Epithelial cell of proximal tubule (primary cell): ENCODE measurements around the gene SPEF1. TPM values are rescaled to one million over a fixed set of nuclear protein-coding genes. Genes with fewer than 3 reads are reported as not detected.

Experiments
- DNase-seq: peaks from one replicate; pipeline ENCODE4 v3.0.0-alpha.2; 2011; ENCODE audit warnings: low read depth
- H3K4me3 ChIP-seq: 2 replicates; pipeline ENCODE4 v1.5.1; 2011; ENCODE audit warnings: low read depth, mild to moderate bottlenecking, low read length
- total RNA-seq: library from RNA; depleted of rRNA; stranded (reverse); fragments of >200 nt; gene quantifications from 2 replicates; pipeline ENCODE4 v1.2.3, GENCODE V29; 2015
- TF ChIP-seq, protein P1 (sequence below): conservative IDR thresholded peaks from 2 replicates; pipeline ENCODE4 v1.5.1; 2012; ENCODE audit warnings: low read depth, mild to moderate bottlenecking, low read length

The SPEF1 gene
- total RNA-seq, 1 donor from 2014 or later, result 0.92 TPM

DNA sequence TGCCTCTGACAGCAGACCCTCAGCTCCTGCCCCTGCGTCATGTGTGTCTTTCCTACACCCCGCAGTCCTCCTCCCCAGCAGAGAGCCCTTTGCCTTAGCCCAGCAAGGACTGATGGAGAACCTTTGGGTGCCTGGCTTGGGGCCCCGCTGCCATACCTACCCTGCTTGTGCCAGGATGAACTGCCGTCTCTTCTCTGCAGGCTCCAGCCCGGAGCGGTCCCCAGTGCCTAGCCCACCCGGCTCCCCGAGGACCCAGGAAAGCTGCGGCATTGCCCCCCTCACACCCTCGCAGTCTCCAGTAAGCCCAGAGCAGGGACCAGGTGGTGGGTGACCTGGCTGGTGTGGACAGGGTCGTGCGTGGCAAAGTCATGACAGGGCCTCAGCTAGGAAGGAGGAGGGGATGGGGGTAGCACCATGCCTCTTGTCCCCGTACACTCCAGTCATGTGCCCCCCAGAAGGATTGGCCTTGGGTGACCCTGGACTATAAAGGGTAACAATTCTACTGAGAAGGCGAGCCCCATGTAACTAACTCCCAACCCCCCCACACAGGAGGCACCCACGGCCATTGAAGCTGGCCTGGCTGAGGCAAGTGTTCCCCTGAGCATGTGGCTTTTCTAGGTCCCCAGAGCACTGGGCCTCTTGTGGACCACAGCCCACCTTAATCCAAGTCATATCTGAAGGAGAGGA, 40.5 kb downstream of the SPEF1 start:
- TF ChIP-seq, protein P1, sequence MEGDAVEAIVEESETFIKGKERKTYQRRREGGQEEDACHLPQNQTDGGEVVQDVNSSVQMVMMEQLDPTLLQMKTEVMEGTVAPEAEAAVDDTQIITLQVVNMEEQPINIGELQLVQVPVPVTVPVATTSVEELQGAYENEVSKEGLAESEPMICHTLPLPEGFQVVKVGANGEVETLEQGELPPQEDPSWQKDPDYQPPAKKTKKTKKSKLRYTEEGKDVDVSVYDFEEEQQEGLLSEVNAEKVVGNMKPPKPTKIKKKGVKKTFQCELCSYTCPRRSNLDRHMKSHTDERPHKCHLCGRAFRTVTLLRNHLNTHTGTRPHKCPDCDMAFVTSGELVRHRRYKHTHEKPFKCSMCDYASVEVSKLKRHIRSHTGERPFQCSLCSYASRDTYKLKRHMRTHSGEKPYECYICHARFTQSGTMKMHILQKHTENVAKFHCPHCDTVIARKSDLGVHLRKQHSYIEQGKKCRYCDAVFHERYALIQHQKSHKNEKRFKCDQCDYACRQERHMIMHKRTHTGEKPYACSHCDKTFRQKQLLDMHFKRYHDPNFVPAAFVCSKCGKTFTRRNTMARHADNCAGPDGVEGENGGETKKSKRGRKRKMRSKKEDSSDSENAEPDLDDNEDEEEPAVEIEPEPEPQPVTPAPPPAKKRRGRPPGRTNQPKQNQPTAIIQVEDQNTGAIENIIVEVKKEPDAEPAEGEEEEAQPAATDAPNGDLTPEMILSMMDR, result no peak
- no peak for DNase-seq
- no peak overlapping the region for H3K4me3 ChIP-seq

- H3K4me3 ChIP-seq, result no peak overlapping the region
- TF ChIP-seq, protein P1, result no peak
- no peak for DNase-seq
Measured at GRCh38 chr20:3739926-3740451, 41.3 kb downstream of the SPEF1 start.

- TF ChIP-seq, protein P1, result no peak
- no peak for DNase-seq
- H3K4me3 ChIP-seq, result no peak overlapping the region
Measured at GRCh38 chr20:3739054-3739925, 42.0 kb downstream of the SPEF1 start.

DNA sequence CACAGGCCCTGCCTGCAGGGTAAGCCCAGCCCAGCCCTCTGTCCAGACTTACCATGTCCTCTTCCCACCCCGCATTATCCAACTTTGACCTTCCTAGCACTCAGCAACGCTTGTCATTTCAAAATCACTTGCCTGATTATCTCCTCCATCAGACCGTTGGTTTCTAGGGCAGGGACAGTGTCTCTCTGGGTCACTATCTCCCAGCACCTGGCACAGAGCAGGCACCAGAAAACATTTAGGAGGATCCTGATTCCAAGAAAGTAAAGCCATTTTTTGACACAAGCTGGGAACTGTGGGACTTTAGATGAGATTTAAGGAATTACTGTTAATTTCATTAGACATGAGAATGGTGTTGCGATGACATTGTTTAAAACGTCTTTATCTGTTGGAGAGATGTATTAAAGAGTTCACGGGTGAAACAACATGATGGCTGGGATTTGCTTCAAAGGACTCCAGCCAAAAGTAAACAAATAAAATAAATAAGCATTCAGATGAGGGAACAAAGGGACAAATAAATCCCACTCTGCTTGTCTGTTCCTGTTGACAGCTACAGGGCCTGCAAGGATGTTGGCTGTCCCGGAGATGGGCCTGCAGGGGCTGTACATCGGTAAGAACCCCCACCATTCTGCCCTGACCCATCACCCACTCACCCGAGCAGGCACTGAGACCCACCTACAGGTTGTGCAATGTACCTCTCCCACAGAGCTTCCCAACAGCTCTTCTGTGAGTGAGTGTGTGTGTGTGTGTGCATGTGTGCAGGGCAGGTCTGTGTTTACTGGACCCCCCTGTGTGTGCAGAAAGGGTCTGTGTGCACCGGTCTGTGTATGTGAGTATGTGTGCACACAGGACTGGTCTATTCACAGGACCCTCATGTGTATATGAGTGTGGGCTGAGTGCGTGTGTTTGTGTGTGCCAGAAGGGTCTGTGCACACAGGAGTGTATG, 42.9 kb downstream of the SPEF1 start:
- TF ChIP-seq, protein P1, result no peak
- no peak overlapping the region for H3K4me3 ChIP-seq
- DNase-seq, result no peak

GRCh38 chr20:3735768-3736167, 45.5 kb downstream of the SPEF1 start:
- DNase-seq, result no peak
- TF ChIP-seq, protein P1, result no peak
- H3K4me3 ChIP-seq, result no peak overlapping the region

- TF ChIP-seq, protein P1, result no peak
- H3K4me3 ChIP-seq, result no peak overlapping the region
- no peak for DNase-seq
Measured at GRCh38 chr20:3734111-3734843, 47.0 kb downstream of the SPEF1 start.
